D341Med (cell line): ENCODE results near the gene GBX2.

ENCODE experiments used
- DNase-seq: peaks from one replicate; pipeline ENCODE4 v3.0.0; 2012; ENCODE audit warnings: low spot score

The GBX2 gene

GRCh38 chr2:236180831-236181453, 12.8 kb upstream of the GBX2 start:
- no peak for DNase-seq

- no peak for DNase-seq
Measured at GRCh38 chr2:236180076-236180816, 12.1 kb upstream of the GBX2 start.

- DNase-seq = no peak
Measured at GRCh38 chr2:236179236-236180075, 11.3 kb upstream of the GBX2 start.

GRCh38 chr2:236178890-236179235, 10.7 kb upstream of the GBX2 start:
- no peak for DNase-seq

GRCh38 chr2:236177967-236178889, 10.0 kb upstream of the GBX2 start:
- DNase-seq = peak; percentile 88

GRCh38 chr2:236177604-236177966, 9.4 kb upstream of the GBX2 start:
- peak; percentile 74 for DNase-seq

- DNase-seq = no peak
Measured at GRCh38 chr2:236176951-236177350, 8.8 kb upstream of the GBX2 start.

GRCh38 chr2:236176417-236176816, 8.2 kb upstream of the GBX2 start:
- peak; percentile 72 for DNase-seq

- DNase-seq = no peak
Measured at GRCh38 chr2:236175548-236176150, 7.5 kb upstream of the GBX2 start.

- DNase-seq = no peak
Measured at GRCh38 chr2:236173729-236174607, 5.8 kb upstream of the GBX2 start.

GRCh38 chr2:236173036-236173728, 5.0 kb upstream of the GBX2 start:
- DNase-seq = no peak

GRCh38 chr2:236172255-236173035, 4.3 kb upstream of the GBX2 start:
- no peak for DNase-seq

- no peak for DNase-seq
Measured at GRCh38 chr2:236171680-236172254, 3.6 kb upstream of the GBX2 start.

- no peak for DNase-seq
Measured at GRCh38 chr2:236171181-236171679, 3.0 kb upstream of the GBX2 start.

- no peak for DNase-seq
Measured at GRCh38 chr2:236170590-236171165, 2.5 kb upstream of the GBX2 start.

- DNase-seq = no peak
Measured at GRCh38 chr2:236169741-236170589, 1.8 kb upstream of the GBX2 start.

GRCh38 chr2:236169151-236169721, 1.1 kb upstream of the GBX2 start:
- no peak for DNase-seq
